HCT116 (cell line): Measurements from ENCODE around the gene PRELP.

Experiments
- EGR1 ChIP-seq: IDR thresholded peaks from 2 replicates; pipeline ENCODE4 v1.6.1; 2012; ENCODE audit warnings: low read depth
- EZH2 ChIP-seq: fragments of 200-600 bp; sonication (generic); IDR thresholded peaks from 2 replicates; pipeline ENCODE4 v1.6.1; 2017; ENCODE audit warnings: antibody characterized with exemption, mixed run types
- POLR2A ChIP-seq: IDR thresholded peaks from 2 replicates; pipeline ENCODE4 v1.7.0; 2011; ENCODE audit warnings: borderline replicate concordance; ENCODE audit not compliant: insufficient read depth, insufficient read length; ENCODE audit errors: extremely low read depth
- POLR2AphosphoS5 ChIP-seq: IDR thresholded peaks from 2 replicates; pipeline ENCODE4 v1.6.1; 2011; ENCODE audit warnings: mild to moderate bottlenecking, low read depth, low read length, moderate library complexity
- RAD21 ChIP-seq: IDR thresholded peaks from 2 replicates; pipeline ENCODE4 v1.6.1; 2012; ENCODE audit warnings: low read depth, mild to moderate bottlenecking
- SP1 ChIP-seq: IDR thresholded peaks from 2 replicates; pipeline ENCODE4 v1.6.1; 2012; ENCODE audit warnings: low read depth
- ZFX ChIP-seq: fragments of 450-650 bp; IDR thresholded peaks from 2 replicates; pipeline ENCODE4 v1.6.1; 2017
- TF ChIP-seq, protein P1 (sequence below), 3 experiments: fragments of 200-600 bp in 1 of 3; sonication (generic) in 1 of 3; IDR thresholded peaks in 2 of 3; conservative IDR thresholded peaks in 1 of 3; 2 replicates each; pipeline ENCODE4 v1.5.1; 2012 to 2017; ENCODE audit warnings: low read depth in 2 of 3, low read length in 2 of 3, antibody characterized with exemption in 1 of 3, borderline replicate concordance in 1 of 3, control low read depth in 1 of 3, mild to moderate bottlenecking in 1 of 3, mixed read lengths in 1 of 3, mixed run types in 1 of 3, moderate library complexity in 1 of 3; ENCODE audit not compliant: insufficient read depth in 1 of 3
- TF ChIP-seq, protein P2 (sequence below): IDR thresholded peaks from 2 replicates; pipeline ENCODE4 v1.6.1; 2012; ENCODE audit warnings: low read depth

DNA sequence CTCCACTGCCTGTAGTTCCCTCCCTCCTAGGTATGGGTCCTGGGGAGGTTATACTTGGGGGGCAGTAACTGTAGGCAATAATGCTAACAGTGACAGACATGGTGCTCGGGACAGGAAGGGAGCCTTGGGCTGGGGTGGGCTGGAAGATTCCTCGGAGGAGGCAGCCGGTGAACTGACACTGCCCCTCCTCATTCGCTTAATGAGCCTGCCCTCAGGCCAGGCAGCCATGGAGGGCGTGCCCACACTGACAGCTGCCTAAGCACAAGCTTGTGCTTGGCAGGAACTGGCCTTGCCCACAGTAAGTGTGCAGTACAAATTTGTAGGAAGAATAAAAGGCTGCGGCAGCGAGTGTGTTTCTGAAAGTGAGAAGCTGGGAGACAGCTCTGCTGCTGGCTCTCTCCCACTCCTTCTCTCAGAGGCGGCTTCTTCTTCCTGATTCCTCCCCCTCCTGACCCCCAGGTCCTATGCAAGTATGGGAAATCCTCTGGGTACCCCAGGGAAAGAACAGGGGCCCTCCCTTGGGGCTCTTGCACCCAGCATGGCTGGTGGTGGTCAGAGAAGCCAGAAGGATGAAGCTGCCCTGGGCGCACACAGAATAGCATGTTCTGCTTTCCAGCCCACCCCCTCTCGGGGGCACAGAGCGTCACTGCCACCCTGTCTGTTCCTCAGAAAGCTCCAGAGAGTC, 42.0 kb downstream of the PRELP start:
- TF ChIP-seq POLR2A (no peak), EZH2 (no peak), RAD21 (no peak), POLR2AphosphoS5 (no peak), EGR1 (no peak), ZFX (no peak), SP1 (no peak)
- TF ChIP-seq, protein P1, sequence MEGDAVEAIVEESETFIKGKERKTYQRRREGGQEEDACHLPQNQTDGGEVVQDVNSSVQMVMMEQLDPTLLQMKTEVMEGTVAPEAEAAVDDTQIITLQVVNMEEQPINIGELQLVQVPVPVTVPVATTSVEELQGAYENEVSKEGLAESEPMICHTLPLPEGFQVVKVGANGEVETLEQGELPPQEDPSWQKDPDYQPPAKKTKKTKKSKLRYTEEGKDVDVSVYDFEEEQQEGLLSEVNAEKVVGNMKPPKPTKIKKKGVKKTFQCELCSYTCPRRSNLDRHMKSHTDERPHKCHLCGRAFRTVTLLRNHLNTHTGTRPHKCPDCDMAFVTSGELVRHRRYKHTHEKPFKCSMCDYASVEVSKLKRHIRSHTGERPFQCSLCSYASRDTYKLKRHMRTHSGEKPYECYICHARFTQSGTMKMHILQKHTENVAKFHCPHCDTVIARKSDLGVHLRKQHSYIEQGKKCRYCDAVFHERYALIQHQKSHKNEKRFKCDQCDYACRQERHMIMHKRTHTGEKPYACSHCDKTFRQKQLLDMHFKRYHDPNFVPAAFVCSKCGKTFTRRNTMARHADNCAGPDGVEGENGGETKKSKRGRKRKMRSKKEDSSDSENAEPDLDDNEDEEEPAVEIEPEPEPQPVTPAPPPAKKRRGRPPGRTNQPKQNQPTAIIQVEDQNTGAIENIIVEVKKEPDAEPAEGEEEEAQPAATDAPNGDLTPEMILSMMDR (IDR thresholded peaks at IDR 0.05 in 2 of 3, conservative IDR thresholded peaks at IDR 0.05 in 1 of 3; ENCODE audit: borderline replicate concordance in 1 of 3, insufficient read depth in 1 of 3, low read depth in 2 of 3, low read length in 2 of 3): no peak
- TF ChIP-seq, protein P2, sequence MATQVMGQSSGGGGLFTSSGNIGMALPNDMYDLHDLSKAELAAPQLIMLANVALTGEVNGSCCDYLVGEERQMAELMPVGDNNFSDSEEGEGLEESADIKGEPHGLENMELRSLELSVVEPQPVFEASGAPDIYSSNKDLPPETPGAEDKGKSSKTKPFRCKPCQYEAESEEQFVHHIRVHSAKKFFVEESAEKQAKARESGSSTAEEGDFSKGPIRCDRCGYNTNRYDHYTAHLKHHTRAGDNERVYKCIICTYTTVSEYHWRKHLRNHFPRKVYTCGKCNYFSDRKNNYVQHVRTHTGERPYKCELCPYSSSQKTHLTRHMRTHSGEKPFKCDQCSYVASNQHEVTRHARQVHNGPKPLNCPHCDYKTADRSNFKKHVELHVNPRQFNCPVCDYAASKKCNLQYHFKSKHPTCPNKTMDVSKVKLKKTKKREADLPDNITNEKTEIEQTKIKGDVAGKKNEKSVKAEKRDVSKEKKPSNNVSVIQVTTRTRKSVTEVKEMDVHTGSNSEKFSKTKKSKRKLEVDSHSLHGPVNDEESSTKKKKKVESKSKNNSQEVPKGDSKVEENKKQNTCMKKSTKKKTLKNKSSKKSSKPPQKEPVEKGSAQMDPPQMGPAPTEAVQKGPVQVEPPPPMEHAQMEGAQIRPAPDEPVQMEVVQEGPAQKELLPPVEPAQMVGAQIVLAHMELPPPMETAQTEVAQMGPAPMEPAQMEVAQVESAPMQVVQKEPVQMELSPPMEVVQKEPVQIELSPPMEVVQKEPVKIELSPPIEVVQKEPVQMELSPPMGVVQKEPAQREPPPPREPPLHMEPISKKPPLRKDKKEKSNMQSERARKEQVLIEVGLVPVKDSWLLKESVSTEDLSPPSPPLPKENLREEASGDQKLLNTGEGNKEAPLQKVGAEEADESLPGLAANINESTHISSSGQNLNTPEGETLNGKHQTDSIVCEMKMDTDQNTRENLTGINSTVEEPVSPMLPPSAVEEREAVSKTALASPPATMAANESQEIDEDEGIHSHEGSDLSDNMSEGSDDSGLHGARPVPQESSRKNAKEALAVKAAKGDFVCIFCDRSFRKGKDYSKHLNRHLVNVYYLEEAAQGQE: no peak
